HL-60 (cell line): Measurements from ENCODE around the gene SIGLEC12.

Source experiments
- DNase-seq, 2 experiments: peaks; one replicate each; pipeline ENCODE4 v3.0.0-alpha.2; 2010 to 2020; ENCODE audit warnings: low read depth in 1 of 2, low spot score in 1 of 2
- H3K27ac ChIP-seq: fragments of 250-450 bp; sonication (Bioruptor Pico); replicated peaks from 2 replicates; pipeline ENCODE4 v1.5.1; 2020; ENCODE audit warnings: mild to moderate bottlenecking, moderate library complexity
- H3K27me3 ChIP-seq: fragments of 250-450 bp; sonication (Bioruptor Pico); 2 replicates; pipeline ENCODE4 v1.5.1; 2021; ENCODE audit warnings: mild to moderate bottlenecking, moderate library complexity; ENCODE audit not compliant: insufficient read depth, poor library complexity, severe bottlenecking
- H3K4me3 ChIP-seq: replicated peaks from 2 replicates; pipeline ENCODE4 v1.5.1; 2011; ENCODE audit warnings: mild to moderate bottlenecking, control low read depth, low read length; ENCODE audit not compliant: insufficient read depth
- CTCF ChIP-seq: IDR thresholded peaks from one replicate; pipeline ENCODE4 v1.5.1; 2011; ENCODE audit warnings: low read length, control low read depth, inconsistent platforms; ENCODE audit not compliant: insufficient read depth
- GABPA ChIP-seq: IDR thresholded peaks from 2 replicates; pipeline ENCODE4 v1.6.1; 2012; ENCODE audit warnings: low read depth
- POLR2AphosphoS5 ChIP-seq: IDR thresholded peaks from 2 replicates; pipeline ENCODE4 v1.6.1; 2012; ENCODE audit warnings: low read depth
- SPI1 ChIP-seq: IDR thresholded peaks from 2 replicates; pipeline ENCODE4 v1.6.1; 2012; ENCODE audit warnings: low read depth, mild to moderate bottlenecking, borderline replicate concordance
- TF ChIP-seq, protein P1 (sequence below): IDR thresholded peaks from 2 replicates; pipeline ENCODE4 v1.6.1; 2012; ENCODE audit warnings: low read depth; ENCODE audit not compliant: insufficient replicate concordance

Gene SIGLEC12

GRCh38 chr19:51530616-51531015 lies 29.0 kb upstream of the SIGLEC12 start:
- no peak overlapping the region for H3K4me3 ChIP-seq
- TF ChIP-seq CTCF = no peak
- no peak for TF ChIP-seq POLR2AphosphoS5
- TF ChIP-seq SPI1 = no peak
- TF ChIP-seq, protein P1, sequence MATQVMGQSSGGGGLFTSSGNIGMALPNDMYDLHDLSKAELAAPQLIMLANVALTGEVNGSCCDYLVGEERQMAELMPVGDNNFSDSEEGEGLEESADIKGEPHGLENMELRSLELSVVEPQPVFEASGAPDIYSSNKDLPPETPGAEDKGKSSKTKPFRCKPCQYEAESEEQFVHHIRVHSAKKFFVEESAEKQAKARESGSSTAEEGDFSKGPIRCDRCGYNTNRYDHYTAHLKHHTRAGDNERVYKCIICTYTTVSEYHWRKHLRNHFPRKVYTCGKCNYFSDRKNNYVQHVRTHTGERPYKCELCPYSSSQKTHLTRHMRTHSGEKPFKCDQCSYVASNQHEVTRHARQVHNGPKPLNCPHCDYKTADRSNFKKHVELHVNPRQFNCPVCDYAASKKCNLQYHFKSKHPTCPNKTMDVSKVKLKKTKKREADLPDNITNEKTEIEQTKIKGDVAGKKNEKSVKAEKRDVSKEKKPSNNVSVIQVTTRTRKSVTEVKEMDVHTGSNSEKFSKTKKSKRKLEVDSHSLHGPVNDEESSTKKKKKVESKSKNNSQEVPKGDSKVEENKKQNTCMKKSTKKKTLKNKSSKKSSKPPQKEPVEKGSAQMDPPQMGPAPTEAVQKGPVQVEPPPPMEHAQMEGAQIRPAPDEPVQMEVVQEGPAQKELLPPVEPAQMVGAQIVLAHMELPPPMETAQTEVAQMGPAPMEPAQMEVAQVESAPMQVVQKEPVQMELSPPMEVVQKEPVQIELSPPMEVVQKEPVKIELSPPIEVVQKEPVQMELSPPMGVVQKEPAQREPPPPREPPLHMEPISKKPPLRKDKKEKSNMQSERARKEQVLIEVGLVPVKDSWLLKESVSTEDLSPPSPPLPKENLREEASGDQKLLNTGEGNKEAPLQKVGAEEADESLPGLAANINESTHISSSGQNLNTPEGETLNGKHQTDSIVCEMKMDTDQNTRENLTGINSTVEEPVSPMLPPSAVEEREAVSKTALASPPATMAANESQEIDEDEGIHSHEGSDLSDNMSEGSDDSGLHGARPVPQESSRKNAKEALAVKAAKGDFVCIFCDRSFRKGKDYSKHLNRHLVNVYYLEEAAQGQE = no peak
- no peak for TF ChIP-seq GABPA
- no peak for DNase-seq
- H3K27me3 ChIP-seq = no peaks in the 10 kb centered on the region
- no peak overlapping the region for H3K27ac ChIP-seq

GRCh38 chr19:51529301-51529700 lies 27.7 kb upstream of the SIGLEC12 start:
- Histone ChIP-seq H3K27ac (no peak overlapping the region), H3K27me3 (no peaks in the 10 kb centered on the region), H3K4me3 (no peak overlapping the region)
- DNase-seq = no peak
- TF ChIP-seq POLR2AphosphoS5 (no peak), SPI1 (no peak), GABPA (no peak), CTCF (no peak)
- TF ChIP-seq, protein P1 = no peak

- no peaks in the 10 kb centered on the region for H3K27me3 ChIP-seq
- H3K27ac ChIP-seq = no peak overlapping the region
- H3K4me3 ChIP-seq = no peak overlapping the region
- DNase-seq = no peak
- TF ChIP-seq GABPA (no peak), CTCF (no peak), SPI1 (no peak), POLR2AphosphoS5 (no peak)
- TF ChIP-seq, protein P1 = no peak
These were observed 24.1 kb upstream of the SIGLEC12 start for GRCh38 chr19:51525651-51526050.
